Osteoblast (primary cell): ENCODE results near the gene TRIM77. TPM values are rescaled to one million over a fixed set of nuclear protein-coding genes. Genes with fewer than 3 reads are reported as not detected.
"Not testable (repeated sequence)": the region's sequence is repeated elsewhere in the genome, so short reads cannot be mapped to it uniquely, and the experiment has no call there.

Source experiments
- DNase-seq: peaks from one replicate; pipeline ENCODE4 v3.0.0; 2011; ENCODE audit warnings: low spot score, mixed read lengths; ENCODE audit not compliant: insufficient read length; ENCODE audit errors: missing footprints
- H2AFZ ChIP-seq: 2 replicates; pipeline ENCODE4 v1.6.0; 2011; ENCODE audit warnings: mild to moderate bottlenecking, low read length
- H3K27ac ChIP-seq: 2 replicates; pipeline ENCODE4 v1.5.1; 2011; ENCODE audit warnings: mild to moderate bottlenecking, low read depth, low read length, moderate library complexity
- H3K27me3 ChIP-seq: 2 replicates; pipeline ENCODE4 v1.6.0; 2012; ENCODE audit warnings: mild to moderate bottlenecking, control low read depth, inconsistent platforms, low read length, moderate library complexity; ENCODE audit not compliant: insufficient read depth
- H3K36me3 ChIP-seq: 2 replicates; pipeline ENCODE4 v1.5.1; 2011; ENCODE audit warnings: mild to moderate bottlenecking, low read length, control low read depth, moderate library complexity; ENCODE audit not compliant: insufficient read depth
- H3K4me1 ChIP-seq: 2 replicates; pipeline ENCODE4 v1.5.1; 2011; ENCODE audit warnings: mild to moderate bottlenecking, low read length, control low read depth, moderate library complexity; ENCODE audit not compliant: insufficient read depth
- H3K4me2 ChIP-seq: 2 replicates; pipeline ENCODE4 v1.6.0; 2011; ENCODE audit warnings: mild to moderate bottlenecking, low read length; ENCODE audit not compliant: insufficient read depth
- H3K4me3 ChIP-seq: fragments of 200-600 bp; sonication (generic); 3 replicates; pipeline ENCODE4 v1.5.1; 2012; ENCODE audit warnings: mild to moderate bottlenecking, low read length, inconsistent platforms; ENCODE audit not compliant: insufficient read depth
- H3K79me2 ChIP-seq: 2 replicates; pipeline ENCODE4 v1.6.0; 2012; ENCODE audit warnings: mild to moderate bottlenecking, low read length, control low read depth, inconsistent platforms; ENCODE audit not compliant: insufficient read depth
- H3K9me3 ChIP-seq: 2 replicates; pipeline ENCODE4 v1.5.1; 2011; ENCODE audit warnings: low read depth, low read length, control low read depth
- H4K20me1 ChIP-seq: 2 replicates; pipeline ENCODE4 v1.6.0; 2012; ENCODE audit warnings: mild to moderate bottlenecking, low read length, control low read depth; ENCODE audit not compliant: insufficient read depth
- CTCF ChIP-seq: IDR thresholded peaks from 2 replicates; pipeline ENCODE4 v1.5.1; 2011; ENCODE audit warnings: mild to moderate bottlenecking, low read depth, low read length, moderate library complexity; ENCODE audit errors: extremely low read depth
- total RNA-seq: library from RNA; depleted of rRNA; stranded (reverse); fragments of >200 nt; gene quantifications from 2 replicates; pipeline ENCODE4 v1.2.3, GENCODE V29; 2012

The TRIM77 gene
- total RNA-seq, 1 donor: not detected

GRCh38 chr11:89675948-89676347 lies 34.2 kb upstream of the TRIM77 start:
- not testable (repeated sequence) for H3K4me2 ChIP-seq, H3K27ac ChIP-seq, H3K79me2 ChIP-seq, H3K27me3 ChIP-seq, H3K4me1 ChIP-seq, H2AFZ ChIP-seq, H3K9me3 ChIP-seq, DNase-seq, H3K4me3 ChIP-seq, H4K20me1 ChIP-seq, H3K36me3 ChIP-seq

- H3K4me3 ChIP-seq, H3K27me3 ChIP-seq, DNase-seq, H3K27ac ChIP-seq, H3K4me1 ChIP-seq, H4K20me1 ChIP-seq, H2AFZ ChIP-seq, H3K79me2 ChIP-seq, H3K9me3 ChIP-seq, H3K4me2 ChIP-seq, H3K36me3 ChIP-seq: not testable (repeated sequence)
Observed at GRCh38 chr11:89707080-89707479, 3.0 kb upstream of the TRIM77 start.

GRCh38 chr11:89724866-89725498 lies 14.9 kb downstream of the TRIM77 start:
- not testable (repeated sequence) for H3K4me2 ChIP-seq, H3K27me3 ChIP-seq, DNase-seq, H2AFZ ChIP-seq, H3K27ac ChIP-seq, H3K4me3 ChIP-seq, H3K4me1 ChIP-seq, H4K20me1 ChIP-seq, H3K9me3 ChIP-seq, H3K36me3 ChIP-seq, H3K79me2 ChIP-seq

- H3K27ac ChIP-seq, H3K9me3 ChIP-seq, H4K20me1 ChIP-seq, H3K79me2 ChIP-seq, H2AFZ ChIP-seq, DNase-seq, H3K36me3 ChIP-seq, H3K4me3 ChIP-seq, H3K27me3 ChIP-seq, H3K4me2 ChIP-seq, H3K4me1 ChIP-seq: not testable (repeated sequence)
Observed at GRCh38 chr11:89730215-89730614, 20.1 kb downstream of the TRIM77 start.

GRCh38 chr11:89736566-89736965 lies 26.5 kb downstream of the TRIM77 start:
- no peaks in the 10 kb centered on the region for H3K27me3 ChIP-seq
- H3K36me3 ChIP-seq: no peaks in the 10 kb centered on the region
- H3K9me3 ChIP-seq: no peaks in the 10 kb centered on the region

More at GRCh38 chr11:89736566-89736965, 26.5 kb downstream of the TRIM77 start:
- no peak overlapping the region for H3K4me2 ChIP-seq
- H3K79me2 ChIP-seq: no peaks in the 10 kb centered on the region
- TF ChIP-seq CTCF: no peak
- H3K27ac ChIP-seq: no peak overlapping the region
- H3K4me1 ChIP-seq: no peaks in the 10 kb centered on the region
- H3K4me3 ChIP-seq: no peak overlapping the region
- no peaks in the 10 kb centered on the region for H4K20me1 ChIP-seq
- H2AFZ ChIP-seq: no peak overlapping the region
- DNase-seq: no peak
